Ramos (cell line): Measurements from ENCODE around the gene ZNF555.

Experiments used
- in situ Hi-C: fragments of 300-500 bp; cut with MboI; formaldehyde crosslinking; loops from one replicate; pipeline ENCODE4 v1.14.3; 2022; ENCODE audit warnings: low sequenced_read_pairs; ENCODE audit not compliant: unreplicated experiment

Gene ZNF555

DNA sequence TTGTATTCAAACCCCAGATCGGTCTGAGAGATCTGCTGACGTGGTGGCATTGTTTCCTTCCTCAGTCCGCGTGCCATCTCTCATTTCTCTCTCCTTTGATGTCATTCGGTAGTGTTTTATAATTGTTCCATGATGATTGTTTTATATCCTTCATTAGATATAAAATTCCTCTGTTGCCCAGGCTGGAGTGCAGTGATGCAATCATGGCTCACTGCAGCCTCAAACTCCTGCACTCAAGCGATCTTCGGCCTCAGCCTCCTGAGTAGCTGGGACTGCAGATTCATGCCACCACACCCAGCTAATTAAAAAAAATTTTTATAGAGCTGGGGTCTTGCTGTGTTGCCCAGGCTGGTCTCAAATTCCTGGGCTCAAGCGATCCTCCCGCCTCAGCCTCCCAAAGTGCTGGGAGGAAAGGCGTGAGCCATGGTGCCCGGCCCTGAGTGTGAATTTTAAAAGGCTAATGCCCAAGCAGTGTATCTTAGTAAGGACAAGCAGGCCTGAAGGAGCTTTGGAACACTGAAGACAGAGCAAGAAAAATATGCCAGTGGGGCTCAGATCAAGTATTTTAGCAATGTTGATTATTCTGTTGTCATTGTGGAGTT is 64.7 kb downstream of the ZNF555 start:
- in situ Hi-C loops, result no loop called here

DNA sequence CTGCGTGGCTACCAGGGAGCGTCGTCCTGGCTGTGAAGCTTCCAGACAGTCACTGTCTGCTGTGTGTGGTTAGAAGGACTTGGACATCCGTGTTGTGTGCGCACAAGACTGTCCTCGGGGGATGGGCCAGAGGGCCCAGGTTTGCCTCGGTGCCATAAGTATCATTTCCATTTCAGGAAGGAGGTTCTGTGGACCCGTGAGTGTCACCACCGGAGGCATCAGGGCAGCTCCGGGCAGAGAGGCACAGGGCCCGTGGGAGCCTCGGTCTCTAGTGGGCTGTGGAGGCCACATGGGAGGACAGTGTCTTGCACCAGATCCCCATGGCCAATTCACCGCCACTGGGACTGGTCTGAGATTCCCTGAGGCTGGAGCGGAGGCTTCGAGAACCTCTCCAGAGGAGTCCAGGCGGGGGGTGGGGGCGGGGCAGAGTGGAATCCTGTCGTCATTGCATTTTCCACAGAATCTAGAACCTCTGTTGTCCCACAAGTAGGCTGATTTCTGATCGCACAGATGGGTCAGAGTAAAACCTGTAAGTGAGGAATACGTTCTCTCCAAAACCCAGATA is 65.4 kb downstream of the ZNF555 start:
- in situ Hi-C loops, result no loop called here
